ENCODE data around the gene NAPEPLD. TPM values are rescaled to one million over a fixed set of nuclear protein-coding genes. Genes with fewer than 3 reads are reported as not detected.
"Not testable (repeated sequence)": the region's sequence is repeated elsewhere in the genome, so short reads cannot be mapped to it uniquely, and the experiment has no call there.

The NAPEPLD gene
- total RNA-seq, 1 donor from 2014 or later: 16.2 TPM

- Histone ChIP-seq H3K4me3 (no peak overlapping the region), H3K27me3 (ENCODE audit: low read depth) (no peaks in the 10 kb centered on the region), H3K36me3 (no peaks in the 10 kb centered on the region), H3K27ac (no peak overlapping the region), H3K9me3 (no peaks in the 10 kb centered on the region), H3K4me1 (no peaks in the 10 kb centered on the region)
- DNase-seq (no peak), ATAC-seq (no peak)
- TF ChIP-seq CTCF (IDR thresholded peaks at IDR 0.05): no peak
- intact Hi-C loops (cut with DNase I): no loop called here
These were observed 90.8 kb downstream of the NAPEPLD start for GRCh38 chr7:103058122-103058521.

- H3K4me3 ChIP-seq; H3K27me3 ChIP-seq (ENCODE audit: low read depth); DNase-seq; H3K27ac ChIP-seq; H3K9me3 ChIP-seq; H3K36me3 ChIP-seq; intact Hi-C loops (cut with DNase I); H3K4me1 ChIP-seq; ATAC-seq: not testable (repeated sequence)
These were observed 92.9 kb downstream of the NAPEPLD start for GRCh38 chr7:103056006-103056405.

GRCh38 chr7:103051519-103051918 is 97.4 kb downstream of the NAPEPLD start:
- no peak overlapping the region for H3K4me3 ChIP-seq
- no peak for DNase-seq
- H3K4me1 ChIP-seq: no peaks in the 10 kb centered on the region
- no peak overlapping the region for H3K27ac ChIP-seq
- no peaks in the 10 kb centered on the region for H3K27me3 ChIP-seq (ENCODE audit: low read depth)
- no peaks in the 10 kb centered on the region for H3K9me3 ChIP-seq
- no peak for ATAC-seq
- intact Hi-C loops (cut with DNase I): no loop called here
- H3K36me3 ChIP-seq: no peaks in the 10 kb centered on the region
- TF ChIP-seq CTCF (IDR thresholded peaks at IDR 0.05): no peak

Other genes with a start within 250 kb of the NAPEPLD start
- gene LRRC17, start 236.1 kb downstream of the NAPEPLD start, total RNA-seq: 1.5 TPM
- 3.4 TPM for gene FBXL13, start 74.3 kb downstream of the NAPEPLD start, total RNA-seq
- 33.5 TPM for gene ARMC10, start 74.0 kb downstream of the NAPEPLD start, total RNA-seq
- 47.7 TPM for gene PMPCB, start 148.3 kb upstream of the NAPEPLD start, total RNA-seq
- 17.1 TPM for gene DNAJC2, start 195.7 kb upstream of the NAPEPLD start, total RNA-seq
- gene PSMC2, start 198.5 kb upstream of the NAPEPLD start, total RNA-seq: 89.4 TPM

Measured in lower lobe of right lung (tissue), 2 donors.